Endothelial cell of umbilical vein (primary cell): ENCODE results near the gene REG3G. TPM values are rescaled to one million over a fixed set of nuclear protein-coding genes. Genes with fewer than 3 reads are reported as not detected.

Experiments
- BruUV-seq: library from RNA; stranded (reverse); fragments of 400-500 nt; replicated peaks from 2 replicates; lab custom pipeline; 2021; lab: Mats Ljungman, UMichigan
- CTCF ChIA-PET: fragments of 300-600, 350-600 bp; sonication (Branson Sonifier 250); formaldehyde crosslinking; loops from one replicate; lab custom pipeline; 2021; ENCODE audit warnings: antibody characterized with exemption, inconsistent platforms; lab: Charles Lee
- POLR2A ChIA-PET: fragments of 300-600, 350-600 bp; sonication (Branson Sonifier 250); formaldehyde crosslinking; loops from one replicate; lab custom pipeline; 2021; ENCODE audit warnings: antibody characterized with exemption, inconsistent platforms; lab: Charles Lee
- DNase-seq: peaks from one replicate; pipeline ENCODE4 v3.0.0-alpha.2; 2011; ENCODE audit warnings: low read depth, low spot score
- FAIRE-seq: peaks from 2 replicates; lab custom pipeline; 2011; peaks lifted over from hg19 to GRCh38; lab: Jason Lieb, UNC
- H2AFZ ChIP-seq: 2 replicates; pipeline ENCODE4 v1.6.0; 2012; ENCODE audit warnings: low read depth, low read length, control low read depth, inconsistent platforms
- H3K27ac ChIP-seq: 2 replicates; pipeline ENCODE4 v1.5.1; 2011; ENCODE audit warnings: low read depth, mild to moderate bottlenecking, control low read depth, low read length, moderate library complexity; ENCODE audit not compliant: insufficient read depth
- H3K27me3 ChIP-seq, 2 experiments: 2 replicates each; pipeline versions ENCODE4 v1.6.0 to v1.6.1; 2011; ENCODE audit warnings: low read length in 2 of 2, mixed read lengths in 1 of 2; ENCODE audit not compliant: control insufficient read depth in 2 of 2, insufficient read depth in 2 of 2
- H3K36me3 ChIP-seq, 2 experiments: 2 replicates in 1 of 2; 3 replicates in 1 of 2; pipeline ENCODE4 v1.5.1; 2011; ENCODE audit warnings: low read length in 2 of 2, mild to moderate bottlenecking in 1 of 2, moderate library complexity in 1 of 2; ENCODE audit not compliant: control insufficient read depth in 2 of 2, insufficient read depth in 2 of 2; ENCODE audit errors: extremely low read depth in 1 of 2
- H3K4me1 ChIP-seq: 3 replicates; pipeline ENCODE4 v1.5.1; 2011; ENCODE audit warnings: mild to moderate bottlenecking, low read length; ENCODE audit not compliant: control insufficient read depth, insufficient read depth; ENCODE audit errors: extremely low read depth
- H3K4me2 ChIP-seq: 2 replicates; pipeline ENCODE4 v1.6.1; 2011; ENCODE audit warnings: low read length, control low read depth, mixed read lengths; ENCODE audit not compliant: insufficient read depth
- H3K4me3 ChIP-seq, 3 experiments: fragments of 200-600 bp in 1 of 3; sonication (generic), shearing (Covaris generic) in 1 of 3; replicated peaks in 1 of 3; 2 replicates each; pipeline ENCODE4 v1.5.1; 2011 to 2016; ENCODE audit warnings: control low read depth in 3 of 3, low read length in 3 of 3, mild to moderate bottlenecking in 2 of 3, inconsistent platforms in 1 of 3, low read depth in 1 of 3, moderate library complexity in 1 of 3; ENCODE audit not compliant: insufficient read depth in 1 of 3
- H3K79me2 ChIP-seq: 2 replicates; pipeline ENCODE4 v1.6.0; 2012; ENCODE audit warnings: low read length, inconsistent platforms; ENCODE audit not compliant: control insufficient read depth, insufficient read depth
- H3K9ac ChIP-seq: replicated peaks from 2 replicates; pipeline ENCODE3; 2011; ENCODE audit warnings: low read length, control low read depth; ENCODE audit not compliant: insufficient read depth; ENCODE audit errors: extremely low read depth
- H3K9me1 ChIP-seq: replicated peaks from 3 replicates; pipeline ENCODE4 v1.6.0; 2011; ENCODE audit warnings: mild to moderate bottlenecking, low read length; ENCODE audit not compliant: control insufficient read depth, insufficient read depth; ENCODE audit errors: extremely low read depth
- H3K9me3 ChIP-seq: replicated peaks from 2 replicates; pipeline ENCODE4 v1.5.1; 2012; ENCODE audit warnings: low read length, inconsistent platforms; ENCODE audit not compliant: control insufficient read depth, insufficient read depth
- H4K20me1 ChIP-seq: replicated peaks from 2 replicates; pipeline ENCODE3; 2011; ENCODE audit warnings: mild to moderate bottlenecking, low read length; ENCODE audit not compliant: control insufficient read depth, insufficient read depth; ENCODE audit errors: extremely low read depth
- CTCF ChIP-seq, 2 donors: IDR thresholded peaks; 1 replicate in 1 of 2; 2 replicates in 1 of 2; pipeline ENCODE4 v1.5.1; 2011; ENCODE audit warnings: low read length in 2 of 2, mild to moderate bottlenecking in 2 of 2, moderate library complexity in 2 of 2, control low read depth in 1 of 2, inconsistent platforms in 1 of 2, low read depth in 1 of 2; ENCODE audit not compliant: insufficient read depth in 1 of 2; ENCODE audit errors: extremely low read depth in 1 of 2
- EZH2 ChIP-seq: IDR thresholded peaks from 2 replicates; pipeline ENCODE4 v1.6.1; 2012; ENCODE audit warnings: borderline replicate concordance, low read depth, mild to moderate bottlenecking, moderate library complexity, low read length, inconsistent platforms; ENCODE audit not compliant: severe bottlenecking
- FOS ChIP-seq: IDR thresholded peaks from 2 replicates; pipeline ENCODE4 v1.6.1; 2011; ENCODE audit warnings: mild to moderate bottlenecking, low read length, moderate library complexity, borderline replicate concordance; ENCODE audit not compliant: insufficient read depth
- GATA2 ChIP-seq: IDR thresholded peaks from 2 replicates; pipeline ENCODE4 v1.7.0; 2011; ENCODE audit warnings: low read depth, mild to moderate bottlenecking, moderate library complexity, mixed read lengths, low read length; ENCODE audit not compliant: insufficient read length, insufficient read depth
- JUN ChIP-seq: IDR thresholded peaks from 2 replicates; pipeline ENCODE4 v1.6.1; 2011; ENCODE audit warnings: borderline replicate concordance, low read depth; ENCODE audit not compliant: insufficient read length, insufficient read depth
- MAX ChIP-seq: IDR thresholded peaks from 2 replicates; pipeline ENCODE4 v1.6.1; 2011; ENCODE audit not compliant: insufficient read depth, insufficient read length
- MYC ChIP-seq: IDR thresholded peaks from one replicate; pipeline ENCODE4 v1.6.1; 2011; ENCODE audit warnings: mild to moderate bottlenecking, low read depth, low read length
- POLR2A ChIP-seq: IDR thresholded peaks from 2 replicates; pipeline ENCODE4 v1.6.1; 2012; ENCODE audit warnings: low read depth, mild to moderate bottlenecking, control low read depth, low read length
- POLR2AphosphoS5 ChIP-seq: IDR thresholded peaks from 2 replicates; pipeline ENCODE4 v1.6.1; 2012; ENCODE audit warnings: low read depth, mild to moderate bottlenecking, control low read depth, low read length, moderate library complexity; ENCODE audit not compliant: insufficient read depth
- dilution Hi-C: fragments of 300-500 bp; cut with MboI; formaldehyde crosslinking; loops from one replicate; pipeline ENCODE4 v1.15.0; 2019; ENCODE audit warnings: low sequenced_read_pairs; ENCODE audit not compliant: extremely low pct_ligation_motif_present
- intact Hi-C: fragments of 100-400 bp; cut with micrococcal nuclease; formaldehyde crosslinking; loops from one replicate; pipeline ENCODE4 v1.10.0; 2022
- polyA plus RNA-seq, 4 experiments: library from polyadenylated mRNA; depleted of rRNA in 3 of 4; stranded (reverse) in 3 of 4; unstranded in 1 of 4; fragments of >200 nt; gene quantifications; 2 replicates each; pipeline versions ENCODE4 v1.2.1 to v1.2.3, GENCODE V29; 2011 to 2012; ENCODE audit warnings: missing spikeins in 1 of 4
- total RNA-seq: library from RNA; stranded (reverse); gene quantifications from 2 replicates; pipeline ENCODE4 v1.2.3, GENCODE V29; 2021

Gene REG3G
- total and polyA plus RNA-seq, 2 donors (not counting 3 experiments of a cell fraction or from before 2014, with no cell fraction given): not detected

- no peak for TF ChIP-seq MYC
- TF ChIP-seq FOS: no peak
- TF ChIP-seq MAX: no peak
- no peak for TF ChIP-seq POLR2A
- TF ChIP-seq EZH2: no peak
- no peak for TF ChIP-seq CTCF (IDR thresholded peaks at IDR 0.05; ENCODE audit: extremely low read depth in 1 of 2, insufficient read depth in 1 of 2, low read depth in 1 of 2, low read length in 2 of 2)
- TF ChIP-seq POLR2AphosphoS5: no peak
- no peak for TF ChIP-seq JUN
- TF ChIP-seq GATA2: no peak
- Histone ChIP-seq H3K4me2 (no peak overlapping the region), H3K27me3 (no peaks in the 10 kb centered on the region), H3K27ac (no peak overlapping the region), H3K79me2 (no peaks in the 10 kb centered on the region), H4K20me1 (no peaks in the 10 kb centered on the region), H3K4me3 (no peak overlapping the region), H3K4me1 (no peaks in the 10 kb centered on the region), H3K9me3 (no peaks in the 10 kb centered on the region), H3K36me3 (no peaks in the 10 kb centered on the region), H2AFZ (no peak overlapping the region), H3K9me1 (no peaks in the 10 kb centered on the region), H3K9ac (no peak overlapping the region)
- CTCF ChIA-PET: no interaction called here
- DNase-seq (no peak), FAIRE-seq (no peak)
- no TSS peak for BruUV-seq
- dilution Hi-C loops: no loop called here
- POLR2A ChIA-PET: no interaction called here
- intact Hi-C loops: no loop called here
Observed at GRCh38 chr2:79005216-79005615, 20.3 kb upstream of the REG3G start.
